ENCODE measurements around the gene MYOG.

The MYOG gene

DNA sequence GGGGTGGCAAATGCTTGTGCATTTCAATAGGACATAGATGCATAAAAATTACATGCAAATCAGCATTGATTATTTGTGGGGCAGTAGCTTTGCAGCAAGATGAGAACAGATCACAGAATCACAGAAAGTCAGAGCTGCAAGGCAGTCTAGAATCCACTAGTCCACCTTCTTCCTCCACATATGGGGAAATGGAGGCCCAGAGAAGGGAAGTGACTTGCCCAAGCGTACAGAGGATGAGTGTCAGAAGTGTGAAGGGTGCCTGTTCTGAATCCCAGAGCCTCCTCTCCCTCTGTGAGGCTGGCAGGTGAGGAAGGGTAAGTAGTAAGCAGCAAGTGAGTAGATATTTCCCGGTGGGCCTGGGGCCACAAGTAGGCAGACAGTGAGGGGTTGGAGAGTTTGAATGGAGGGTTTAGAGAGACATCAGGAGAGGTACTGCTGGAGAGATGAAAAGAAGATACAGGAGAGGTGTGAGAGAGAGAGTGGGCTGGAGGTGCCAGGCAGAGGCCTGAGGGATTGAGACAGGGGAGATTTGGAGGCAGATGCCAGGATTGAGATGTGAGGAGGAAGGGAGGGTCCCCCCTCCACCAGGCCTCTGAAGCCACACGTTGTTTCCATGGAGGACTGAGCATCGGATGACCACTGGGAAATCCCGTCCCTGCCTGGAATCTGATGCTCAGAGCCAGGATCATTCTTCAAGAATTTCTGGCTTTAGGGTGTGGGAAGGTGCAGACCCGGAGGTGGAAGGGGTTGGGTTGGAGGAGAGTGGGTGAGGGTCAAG is 4.8 kb upstream of the MYOG start:
- no peak for FAIRE-seq

GRCh38 chr1:203089651-203090045 is 3.8 kb upstream of the MYOG start:
- no peak for FAIRE-seq

DNA sequence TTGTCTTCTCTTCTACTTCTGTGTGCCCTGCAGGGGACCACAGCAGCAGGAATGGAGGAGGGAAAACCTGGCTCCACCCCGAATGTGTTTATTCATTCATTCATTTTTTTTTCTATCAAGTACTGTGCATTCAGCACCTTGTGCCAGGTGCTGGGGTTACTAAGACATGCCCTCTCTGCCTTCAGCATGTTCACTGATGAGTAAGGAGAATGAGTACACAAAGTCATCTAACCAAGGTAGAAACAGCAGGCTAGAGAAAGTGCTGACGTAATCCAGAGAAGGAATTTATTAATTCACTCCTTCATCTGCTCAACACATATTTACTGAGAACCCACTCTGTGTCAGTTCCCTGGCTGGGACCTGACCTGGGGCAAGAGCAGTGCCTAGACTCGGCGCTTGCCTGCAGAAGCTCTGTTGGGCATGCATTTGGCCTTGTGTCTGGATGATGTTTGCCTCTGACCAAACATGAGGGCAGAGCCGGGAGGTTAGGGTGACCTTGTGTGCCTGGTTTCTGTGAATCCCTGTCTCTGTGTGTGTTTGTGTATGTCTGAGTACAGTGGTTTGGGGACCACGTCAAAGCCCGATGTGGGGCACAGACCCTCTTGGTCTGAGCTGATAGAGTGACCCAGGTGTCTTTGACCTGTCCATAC is 3.3 kb upstream of the MYOG start:
- FAIRE-seq: no peak

GRCh38 chr1:203088441-203088840 is 2.6 kb upstream of the MYOG start:
- FAIRE-seq: no peak

DNA sequence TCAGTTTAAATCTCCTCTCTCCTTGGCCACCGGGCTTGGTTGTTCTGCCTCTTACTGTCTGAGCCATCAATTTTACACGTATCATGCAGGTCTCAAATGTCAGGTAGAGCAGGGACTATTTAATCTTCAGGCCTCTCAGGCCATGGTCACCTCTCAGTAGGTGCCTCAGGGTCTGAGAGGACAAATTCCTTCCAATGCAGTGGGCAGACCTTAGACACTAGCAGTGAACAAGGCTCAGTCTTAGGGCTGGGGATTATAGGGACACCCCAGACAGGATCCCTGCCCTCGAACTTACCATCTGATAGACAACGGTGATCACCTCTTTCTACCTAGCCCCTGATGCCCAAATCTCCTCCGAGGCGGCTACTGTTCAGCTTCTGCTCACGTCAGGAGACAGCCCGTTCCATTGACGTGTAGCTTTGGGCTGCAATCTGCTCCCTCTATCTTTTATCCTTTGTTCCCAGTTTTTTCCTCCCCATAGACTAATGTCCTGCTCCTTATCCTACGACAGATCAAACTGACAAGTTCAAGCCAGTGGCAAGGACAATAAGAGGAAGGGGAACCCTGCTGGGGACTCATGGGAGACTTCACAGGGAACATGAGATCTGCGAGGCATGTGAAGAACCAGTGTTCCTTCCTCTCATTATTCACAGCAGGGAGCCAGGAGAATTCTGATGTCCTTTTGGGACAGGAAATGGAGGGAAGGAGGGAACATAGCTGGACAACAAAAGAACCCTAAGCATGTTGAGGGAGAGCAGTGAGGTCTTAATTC is 1.4 kb upstream of the MYOG start:
- FAIRE-seq: no peak

GRCh38 chr1:203084588-203085527 is 954 bp downstream of the MYOG start:
- FAIRE-seq: no peak

DNA sequence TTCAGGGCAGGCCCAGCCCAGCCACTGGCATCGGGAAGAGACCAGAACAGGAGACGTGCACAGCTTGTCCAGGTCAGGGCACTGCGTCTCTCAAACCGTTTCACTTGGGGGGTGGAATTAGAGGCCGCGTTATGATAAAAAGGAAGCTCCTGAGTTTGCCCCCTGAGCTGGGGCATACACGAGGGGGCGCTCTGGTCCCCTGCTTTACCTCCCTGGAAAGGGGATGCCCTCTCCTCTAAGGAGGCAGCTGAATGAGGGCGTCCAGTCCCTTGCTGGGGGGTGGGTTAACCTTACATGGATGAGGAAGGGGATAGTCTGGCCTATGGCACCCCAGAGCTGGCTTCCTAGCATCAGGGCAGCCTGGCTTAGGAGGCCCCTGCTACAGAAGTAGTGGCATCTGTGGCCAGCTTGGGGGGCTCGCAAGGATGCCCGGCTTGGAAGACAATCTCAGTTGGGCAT is 2.3 kb downstream of the MYOG start:
- no peak for FAIRE-seq

DNA sequence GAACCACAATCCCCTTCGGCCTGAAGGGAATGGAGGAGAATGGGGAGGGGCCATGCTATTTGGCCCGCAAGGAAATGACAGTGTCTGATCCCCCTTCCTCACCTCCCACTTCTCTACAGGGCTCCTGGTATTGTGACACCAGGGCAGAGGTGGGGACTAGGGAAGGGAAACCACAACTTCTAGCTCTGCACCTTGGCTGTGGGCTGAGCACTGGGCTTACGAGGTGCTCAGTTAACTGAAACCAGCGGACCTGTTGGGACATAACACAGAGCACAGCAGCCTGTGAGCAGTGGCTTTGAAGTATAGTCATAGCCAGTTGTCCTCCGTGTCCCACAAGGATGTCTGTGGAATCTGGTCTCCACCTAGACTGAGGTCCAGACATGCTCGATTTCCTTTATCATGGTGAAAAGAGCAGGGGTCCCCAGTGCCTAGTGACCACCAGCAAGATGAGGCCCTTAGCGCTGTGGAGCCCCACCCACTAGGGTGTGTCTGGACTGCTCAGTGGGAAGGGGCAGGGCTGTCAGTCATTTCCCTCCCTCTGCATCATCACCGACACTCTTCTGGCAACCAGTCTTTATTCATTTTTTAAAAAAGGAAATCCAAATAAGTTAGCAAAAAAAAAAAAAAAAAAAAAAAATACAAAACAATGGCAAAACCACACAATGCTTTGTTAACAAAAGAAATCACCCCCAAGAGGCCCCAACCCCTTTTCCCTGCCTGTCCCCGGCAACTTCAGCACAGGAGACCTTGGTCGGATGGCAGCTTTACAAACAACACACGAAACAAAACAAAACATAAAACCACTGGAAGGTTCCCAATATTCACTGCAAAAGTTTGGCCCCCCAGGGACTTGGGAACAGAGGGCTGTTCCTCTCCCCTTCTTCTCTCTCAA is 3.0 kb downstream of the MYOG start:
- no peak for FAIRE-seq

- no peak for FAIRE-seq
These were observed 3.6 kb downstream of the MYOG start for GRCh38 chr1:203082231-203082505.

DNA sequence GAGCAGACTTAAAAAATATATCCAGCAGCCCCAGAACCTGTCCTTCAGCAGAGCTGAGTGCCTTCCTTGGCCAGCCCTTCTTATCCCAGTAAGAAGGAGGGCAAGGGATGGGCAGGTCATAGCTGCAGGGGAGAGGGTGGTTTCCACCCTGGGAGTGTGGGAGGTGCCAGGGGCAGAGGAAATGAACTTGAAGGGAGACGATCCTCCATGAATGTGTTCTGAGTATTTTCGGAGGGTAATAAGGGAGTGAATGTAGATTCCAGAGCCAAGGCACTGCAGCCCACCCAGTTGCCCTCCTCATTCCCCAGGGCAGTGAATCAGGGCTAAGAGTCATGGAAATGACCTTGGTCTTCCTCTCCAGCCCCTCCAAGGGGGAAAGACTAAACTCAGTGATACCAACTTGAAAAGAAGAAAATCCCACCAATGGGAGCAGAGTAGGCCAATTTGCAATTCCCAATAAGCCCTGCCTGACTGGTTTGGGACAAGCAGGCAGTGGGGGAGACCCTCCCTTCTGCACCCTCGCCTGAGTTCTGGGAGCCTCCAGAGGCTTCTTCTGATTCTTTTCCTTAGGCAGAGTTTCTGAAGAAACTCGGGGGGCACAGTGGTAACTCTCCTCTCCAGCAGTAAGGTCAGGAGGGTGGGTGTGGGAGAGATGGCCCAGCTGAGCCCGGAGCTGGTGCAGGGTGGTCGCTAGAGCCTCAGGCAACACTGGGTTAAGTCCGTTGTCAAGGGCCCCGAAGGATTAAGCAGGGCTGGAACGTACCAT is 4.2 kb downstream of the MYOG start:
- no peak for FAIRE-seq

- no peak for FAIRE-seq
These were observed 5.4 kb downstream of the MYOG start for GRCh38 chr1:203080456-203080855.

GRCh38 chr1:203078478-203078877 is 7.3 kb downstream of the MYOG start:
- no peak for FAIRE-seq

GRCh38 chr1:203077956-203078355 is 7.9 kb downstream of the MYOG start:
- no peak for FAIRE-seq

- no peak for FAIRE-seq
These were observed 8.4 kb downstream of the MYOG start for GRCh38 chr1:203077367-203077766.

- no peak for FAIRE-seq
These were observed 9.7 kb downstream of the MYOG start for GRCh38 chr1:203076031-203076511.

DNA sequence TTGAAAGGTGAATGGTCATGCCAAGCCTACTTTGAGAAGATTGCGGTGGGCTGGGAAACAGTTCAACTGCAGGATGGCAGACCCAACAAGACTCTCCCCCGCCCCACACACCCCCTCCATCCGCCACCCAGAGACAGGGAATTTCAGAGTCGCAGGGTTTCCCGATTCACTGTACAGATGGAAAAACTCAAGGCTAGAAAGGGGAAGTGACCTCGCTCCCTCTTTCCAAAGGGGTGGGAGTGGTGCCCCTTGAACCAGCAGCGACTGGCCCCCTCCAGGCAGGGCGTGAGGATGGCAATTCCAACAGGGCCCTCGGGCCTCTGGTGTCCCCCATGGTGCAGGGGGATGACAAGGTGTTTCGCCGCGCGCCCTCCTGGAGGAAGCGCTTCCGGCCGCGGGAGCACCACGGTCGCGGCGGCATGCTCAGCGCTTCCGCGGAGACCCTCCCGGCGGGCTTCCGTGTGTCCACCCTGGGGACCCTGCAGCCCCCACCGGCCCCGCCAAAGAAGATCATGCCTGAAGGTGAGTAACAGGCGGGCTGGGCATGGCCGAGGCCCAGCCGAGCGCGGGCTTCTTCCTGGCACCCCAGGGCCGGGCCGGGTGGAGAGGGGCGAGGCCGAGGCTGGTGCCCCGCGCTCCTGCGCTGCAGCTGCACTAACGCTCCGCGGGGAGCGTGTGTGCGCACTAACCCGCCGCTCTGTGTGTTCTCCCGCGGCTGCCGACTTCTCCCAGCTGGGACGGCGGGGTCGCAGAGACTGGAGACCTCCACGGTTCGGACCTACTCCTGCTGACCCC is 10.4 kb downstream of the MYOG start:
- no peak for FAIRE-seq

DNA sequence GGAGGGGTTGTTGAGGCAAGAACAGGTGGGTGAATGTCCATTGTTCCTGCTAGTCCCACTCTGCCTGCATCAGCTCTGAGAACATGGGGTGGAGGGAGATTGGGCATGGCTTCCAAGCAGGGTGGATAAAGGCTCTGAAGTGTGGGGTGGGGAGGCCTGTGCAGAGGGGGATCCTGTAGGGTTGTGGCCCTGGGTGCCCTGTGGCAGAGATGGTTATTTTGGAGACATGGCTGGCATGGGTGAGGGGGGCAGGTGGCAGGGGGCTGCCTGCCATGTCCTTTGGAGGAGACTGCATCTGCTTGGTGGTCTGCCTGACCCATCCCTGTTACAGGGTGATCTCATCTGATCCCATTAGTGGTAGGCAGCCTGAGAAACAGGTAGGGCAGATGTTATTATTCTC is 11.2 kb downstream of the MYOG start:
- FAIRE-seq: no peak

DNA sequence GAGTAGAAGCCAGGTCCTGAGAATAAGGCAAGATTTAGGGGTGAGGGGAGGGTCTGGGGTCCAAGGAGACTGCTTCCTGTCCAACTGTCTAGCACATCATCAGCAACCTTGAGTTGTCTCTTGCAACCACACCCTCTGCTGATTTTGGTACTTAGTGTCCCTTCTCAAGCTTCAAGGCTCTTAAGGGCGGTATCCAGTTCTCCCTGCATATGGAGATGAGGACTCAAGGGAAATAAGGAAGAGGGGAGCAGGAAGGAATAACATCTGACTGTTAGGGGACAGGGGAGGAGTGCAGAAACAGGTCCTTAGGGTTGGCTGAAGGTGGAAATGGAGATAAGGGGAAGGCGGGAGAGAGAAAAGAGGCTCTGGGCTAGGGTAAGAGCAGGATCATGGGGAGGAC is 12.3 kb downstream of the MYOG start:
- FAIRE-seq: no peak

- no peak for FAIRE-seq
These were observed 12.9 kb downstream of the MYOG start for GRCh38 chr1:203072911-203073310.

GRCh38 chr1:203072002-203072602 is 13.7 kb downstream of the MYOG start:
- FAIRE-seq: no peak

Measured in islet of Langerhans (tissue), 1 donor.